Astrocyte of the spinal cord (primary cell): ENCODE results near the gene PRG3.
A peak's percentile ranks its signal among the peaks of the same experiment; 100 is the strongest.

Source experiments
- DNase-seq: peaks from one replicate; pipeline ENCODE4 v3.0.0; 2011; ENCODE audit warnings: low read depth, low spot score
- H3K4me3 ChIP-seq: 2 replicates; pipeline ENCODE4 v1.5.1; 2011; ENCODE audit warnings: low read depth, mild to moderate bottlenecking, low read length, moderate library complexity
- in situ Hi-C: cut with HindIII; loops from 2 replicates; pipeline ENCODE4 v1.10.0; 2017; ENCODE audit warnings: low sequenced_read_pairs
- TF ChIP-seq, protein P1 (sequence below): IDR thresholded peaks from 2 replicates; pipeline ENCODE4 v1.5.1; 2012; ENCODE audit warnings: low read depth, mild to moderate bottlenecking, low read length, inconsistent platforms

Gene PRG3

DNA sequence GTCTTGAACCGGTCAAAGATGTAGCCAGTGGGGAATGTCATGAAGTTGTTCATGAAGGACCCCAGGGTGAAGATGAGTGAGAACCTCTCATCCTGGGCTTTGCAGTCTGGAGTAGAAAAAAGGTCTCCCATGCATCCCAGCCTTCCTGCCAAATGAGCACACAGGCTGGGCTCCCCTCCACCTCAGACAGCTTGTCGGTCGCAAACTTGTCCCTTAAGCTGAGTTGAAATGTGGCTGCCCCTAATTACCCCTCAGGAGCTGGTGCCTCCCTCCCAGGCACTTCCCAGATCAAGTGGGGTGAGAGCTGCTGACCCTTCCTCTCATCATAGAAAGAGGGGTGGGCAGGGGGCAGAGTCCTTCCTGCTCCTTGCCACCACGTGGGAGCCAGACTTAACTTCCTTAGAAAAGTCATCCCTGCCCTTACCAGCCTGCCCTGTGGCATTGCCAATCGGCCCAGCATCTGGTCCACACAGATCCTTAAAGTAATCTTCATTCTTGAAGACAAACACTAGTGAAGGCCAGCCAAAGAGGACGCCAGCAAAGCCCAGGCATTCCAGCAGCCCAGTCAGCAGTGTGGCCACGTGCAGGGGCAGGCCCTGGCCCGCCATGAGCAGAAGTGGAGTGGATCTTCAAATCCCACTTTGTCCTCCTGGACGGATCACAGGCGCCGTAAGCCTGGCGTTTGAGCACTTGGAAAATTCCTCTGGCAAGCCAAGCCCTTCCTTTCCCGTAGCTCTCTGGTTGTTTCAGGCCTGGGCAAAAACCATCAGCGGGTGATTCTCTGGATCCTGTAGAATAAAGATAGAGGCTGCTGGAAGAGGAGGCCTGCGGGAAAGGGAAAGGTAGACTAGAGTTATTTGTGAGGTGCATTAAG is 44.9 kb upstream of the PRG3 start:
- in situ Hi-C loops = no loop called here
- DNase-seq = no peak
- H3K4me3 ChIP-seq = no peak overlapping the region
- TF ChIP-seq, protein P1, sequence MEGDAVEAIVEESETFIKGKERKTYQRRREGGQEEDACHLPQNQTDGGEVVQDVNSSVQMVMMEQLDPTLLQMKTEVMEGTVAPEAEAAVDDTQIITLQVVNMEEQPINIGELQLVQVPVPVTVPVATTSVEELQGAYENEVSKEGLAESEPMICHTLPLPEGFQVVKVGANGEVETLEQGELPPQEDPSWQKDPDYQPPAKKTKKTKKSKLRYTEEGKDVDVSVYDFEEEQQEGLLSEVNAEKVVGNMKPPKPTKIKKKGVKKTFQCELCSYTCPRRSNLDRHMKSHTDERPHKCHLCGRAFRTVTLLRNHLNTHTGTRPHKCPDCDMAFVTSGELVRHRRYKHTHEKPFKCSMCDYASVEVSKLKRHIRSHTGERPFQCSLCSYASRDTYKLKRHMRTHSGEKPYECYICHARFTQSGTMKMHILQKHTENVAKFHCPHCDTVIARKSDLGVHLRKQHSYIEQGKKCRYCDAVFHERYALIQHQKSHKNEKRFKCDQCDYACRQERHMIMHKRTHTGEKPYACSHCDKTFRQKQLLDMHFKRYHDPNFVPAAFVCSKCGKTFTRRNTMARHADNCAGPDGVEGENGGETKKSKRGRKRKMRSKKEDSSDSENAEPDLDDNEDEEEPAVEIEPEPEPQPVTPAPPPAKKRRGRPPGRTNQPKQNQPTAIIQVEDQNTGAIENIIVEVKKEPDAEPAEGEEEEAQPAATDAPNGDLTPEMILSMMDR = no peak

DNA sequence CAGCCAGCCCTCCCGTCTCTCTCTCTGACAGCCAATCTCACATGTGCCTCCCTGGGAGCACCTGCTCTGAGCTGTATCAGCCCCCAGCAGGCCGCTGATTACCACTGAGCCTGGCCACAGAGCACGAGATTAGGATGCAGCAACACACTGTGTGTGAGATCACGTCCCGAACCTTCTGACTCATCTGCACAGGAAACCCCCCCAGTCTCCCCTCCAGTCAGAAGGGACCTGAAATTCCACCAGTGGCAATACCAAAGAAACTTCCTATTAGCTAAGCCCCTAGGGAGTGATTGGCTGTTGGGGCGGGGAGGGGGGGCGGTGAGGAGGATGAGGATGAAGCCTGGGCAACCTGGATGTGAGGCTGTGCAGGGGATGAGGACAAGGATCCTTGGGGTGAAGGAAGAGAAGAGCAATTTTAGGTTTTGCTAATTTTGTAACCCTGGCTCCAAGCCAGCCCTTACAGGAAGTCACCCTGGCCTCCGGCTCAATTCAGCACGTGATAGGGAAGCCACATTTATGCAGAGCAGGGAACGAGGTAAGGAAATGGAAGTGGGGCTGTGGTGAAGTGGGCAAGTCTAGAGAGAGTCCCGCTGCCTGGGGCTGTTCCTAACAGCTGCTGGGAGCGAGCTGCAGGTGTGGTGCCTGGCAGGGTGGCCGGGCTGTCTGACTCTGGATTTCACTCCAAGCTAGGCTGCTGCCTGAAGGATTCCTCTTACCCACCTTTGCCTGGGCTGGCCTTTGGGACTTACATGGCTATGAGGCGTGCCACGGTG is 44.0 kb upstream of the PRG3 start:
- no peak overlapping the region for H3K4me3 ChIP-seq
- TF ChIP-seq, protein P1 = no peak
- peak; percentile 88 for DNase-seq
- in situ Hi-C loops = no loop called here

DNA sequence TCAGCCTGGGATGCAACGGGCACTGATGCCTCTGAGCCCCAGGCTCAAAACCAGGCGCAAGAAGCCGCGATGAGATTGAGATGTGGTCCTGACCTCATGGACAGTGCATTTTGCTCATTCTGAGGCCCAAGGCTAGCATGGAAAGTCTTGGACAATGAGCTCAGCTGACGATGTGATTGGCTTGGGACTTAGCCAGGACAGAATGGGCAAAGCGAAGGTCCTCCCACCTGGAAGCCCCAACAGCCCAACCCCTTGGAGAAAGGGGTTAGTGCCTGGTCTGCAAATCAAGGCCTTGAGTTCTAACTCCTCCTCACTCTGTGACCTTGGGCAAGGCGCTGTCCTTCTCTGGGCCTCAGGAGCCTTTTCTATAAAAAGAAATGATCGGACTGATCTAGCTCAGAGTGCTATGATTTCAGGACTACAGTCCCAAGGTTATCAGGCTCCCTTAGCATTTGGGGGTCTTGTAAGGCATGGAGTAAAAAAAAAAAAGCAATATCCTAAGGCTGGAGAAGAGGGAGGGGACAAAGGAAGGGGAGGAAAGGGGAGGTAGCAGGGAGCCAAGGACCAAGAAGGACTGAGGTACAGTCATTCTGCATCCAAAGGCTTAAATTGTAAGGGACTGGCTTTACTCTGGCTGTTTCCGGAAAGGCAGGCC is 43.3 kb upstream of the PRG3 start:
- no peak overlapping the region for H3K4me3 ChIP-seq
- TF ChIP-seq, protein P1 = no peak
- in situ Hi-C loops = no loop called here
- no peak for DNase-seq

DNA sequence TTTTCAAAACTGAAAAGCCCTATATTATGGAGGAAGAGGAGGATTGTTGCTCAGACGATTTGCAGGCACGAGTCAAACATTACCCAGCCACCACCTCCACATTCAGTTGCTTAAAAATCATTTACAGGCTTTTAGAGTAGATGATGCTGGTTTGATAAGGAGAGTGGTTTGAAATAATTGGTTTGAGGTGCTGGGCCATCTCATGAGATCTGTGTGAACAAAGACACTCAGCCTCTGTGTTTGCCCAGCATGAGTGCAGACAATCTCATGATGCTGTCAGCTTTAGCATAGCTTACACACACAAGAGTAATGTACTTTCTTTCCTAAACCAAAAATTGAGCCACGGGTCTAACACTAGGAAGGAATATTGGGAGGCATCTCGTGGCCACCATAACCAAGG is 41.7 kb upstream of the PRG3 start:
- in situ Hi-C loops = no loop called here
- TF ChIP-seq, protein P1 = no peak
- H3K4me3 ChIP-seq = no peak overlapping the region
- DNase-seq = no peak

DNA sequence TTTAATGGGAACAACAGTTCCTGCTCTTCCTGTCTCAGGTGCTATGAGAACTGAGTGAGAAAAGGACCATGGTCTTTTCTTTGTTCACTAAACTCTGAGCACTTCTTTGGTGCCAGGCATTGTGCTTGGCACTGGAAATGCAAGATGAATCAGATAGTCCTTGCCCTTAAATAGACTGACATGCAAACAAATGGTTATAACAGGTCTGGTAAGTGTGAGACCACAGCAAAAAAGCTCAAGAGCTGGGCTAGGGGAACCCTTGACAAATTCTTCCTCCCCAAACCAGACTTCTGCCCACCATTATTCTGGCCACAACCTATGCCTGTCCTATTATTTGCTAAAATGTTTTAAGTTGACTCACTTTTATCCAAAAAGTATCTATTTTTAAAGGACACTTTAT is 40.9 kb upstream of the PRG3 start:
- in situ Hi-C loops = no loop called here
- H3K4me3 ChIP-seq = no peak overlapping the region
- TF ChIP-seq, protein P1 = no peak
- no peak for DNase-seq

DNA sequence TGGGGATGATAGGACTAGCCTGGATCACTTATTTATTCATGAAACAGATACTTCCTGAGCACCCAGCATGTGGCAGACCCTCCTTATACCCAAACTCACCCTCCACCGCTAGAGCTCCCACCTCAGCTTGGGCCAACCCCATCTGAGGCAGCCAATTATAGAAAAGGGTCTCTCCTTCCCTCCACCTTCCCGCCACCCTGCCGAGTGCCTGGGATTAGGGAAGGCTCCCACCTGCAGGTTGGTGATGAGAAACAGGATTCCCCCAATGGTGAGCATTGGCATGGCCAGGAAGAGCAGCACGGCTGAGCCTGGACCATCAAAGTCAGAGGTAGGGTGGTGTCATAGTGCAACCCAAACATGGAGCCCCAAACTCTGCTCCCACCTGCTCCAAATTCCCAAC is 40.1 kb upstream of the PRG3 start:
- TF ChIP-seq, protein P1 = no peak
- no peak for DNase-seq
- H3K4me3 ChIP-seq = no peak overlapping the region
- in situ Hi-C loops = no loop called here
